Posterior cingulate gyrus (tissue), 11 donors: Measurements from ENCODE around the gene OPCML.

Source experiments
- DNase-seq, 10 donors: peaks; one replicate each; pipeline versions ENCODE4 v3.0.0 to v3.0.0-alpha.2; 2020 to 2021; ENCODE audit warnings: mixed read lengths in 3 of 10
- intact Hi-C: fragments of 100-400 bp; cut with DNase I; formaldehyde crosslinking; loops from one replicate; pipeline ENCODE4 v1.15.1; 2023

OPCML gene

DNA sequence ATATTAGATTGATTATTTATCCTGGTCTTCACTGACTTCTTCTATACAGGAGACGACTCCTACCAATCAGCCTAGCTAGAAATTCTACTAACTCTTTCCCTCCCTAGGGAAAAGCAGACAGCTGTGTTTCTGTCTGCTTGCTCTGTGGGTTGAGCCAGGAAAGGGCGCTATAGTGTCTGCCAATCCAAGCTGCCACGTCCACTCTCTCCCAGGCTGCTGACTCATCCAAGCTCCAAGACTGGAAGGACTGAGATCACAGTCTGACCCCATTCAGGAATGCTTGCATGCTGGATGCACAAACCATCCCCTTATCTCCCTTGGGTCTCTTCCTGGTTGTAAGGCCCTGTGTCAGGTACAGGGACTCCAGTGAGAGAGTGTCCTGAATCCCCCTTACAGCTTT lies 955.6 kb downstream of the OPCML start:
- intact Hi-C loops, result no loop called here
- DNase-seq, result no peak

DNA sequence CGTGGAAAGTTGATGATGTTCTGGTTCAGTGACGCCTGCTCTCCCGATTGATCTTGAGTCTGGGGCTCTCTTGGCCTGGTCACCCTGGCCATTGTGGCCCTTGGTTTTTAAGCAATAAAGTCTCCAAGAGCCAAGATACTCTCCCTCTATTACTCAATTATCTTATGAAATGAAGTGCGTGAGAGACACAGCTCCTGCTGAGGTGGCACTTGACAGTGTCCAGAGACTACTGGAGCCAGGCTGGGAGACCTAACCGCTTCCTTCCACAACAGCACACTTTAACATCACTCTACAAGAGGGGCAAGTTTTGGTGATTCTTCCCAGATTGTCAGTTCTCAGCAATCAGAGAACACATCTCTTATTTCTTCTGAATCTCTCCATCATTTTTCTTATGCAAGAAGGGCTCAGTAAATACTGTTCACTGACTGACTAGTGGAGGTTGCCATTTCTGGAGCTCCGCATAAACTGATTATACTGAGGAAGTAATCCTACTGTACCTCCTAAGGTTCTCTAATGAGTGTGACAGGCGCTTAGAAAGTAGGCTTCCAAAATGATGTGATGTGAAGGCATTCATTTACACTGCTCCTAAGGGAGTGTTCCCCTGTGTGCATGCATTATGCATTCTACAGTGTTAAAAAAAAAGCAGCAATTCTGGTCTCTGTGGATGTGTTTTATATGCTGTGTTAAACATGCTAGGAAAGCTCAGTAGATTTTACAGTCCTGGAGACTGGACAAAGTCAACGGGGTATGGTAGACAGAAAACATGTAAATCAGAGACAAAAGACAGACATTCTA lies 968.0 kb downstream of the OPCML start:
- intact Hi-C loops, result no loop called here
- DNase-seq, result no peak

DNA sequence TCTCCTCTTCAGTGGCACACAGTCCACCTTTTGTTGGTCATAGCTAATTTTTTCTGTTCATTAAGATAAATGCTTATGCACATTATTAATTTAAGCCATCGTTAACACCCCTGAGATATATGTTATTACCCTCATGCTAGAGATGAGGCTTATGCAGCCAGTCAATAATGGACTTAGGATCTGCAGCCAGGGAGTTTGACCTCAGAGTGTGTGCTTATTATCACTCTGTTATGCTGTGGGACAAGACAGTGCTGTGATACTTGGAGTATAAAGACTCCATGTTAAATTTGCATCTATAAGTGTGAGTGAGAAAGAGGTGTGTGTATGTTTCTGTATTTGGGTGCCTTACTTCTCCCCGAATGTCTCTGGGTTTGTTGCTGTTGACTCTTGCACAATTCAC lies 969.3 kb downstream of the OPCML start:
- no peak for DNase-seq
- intact Hi-C loops, result no loop called here

DNA sequence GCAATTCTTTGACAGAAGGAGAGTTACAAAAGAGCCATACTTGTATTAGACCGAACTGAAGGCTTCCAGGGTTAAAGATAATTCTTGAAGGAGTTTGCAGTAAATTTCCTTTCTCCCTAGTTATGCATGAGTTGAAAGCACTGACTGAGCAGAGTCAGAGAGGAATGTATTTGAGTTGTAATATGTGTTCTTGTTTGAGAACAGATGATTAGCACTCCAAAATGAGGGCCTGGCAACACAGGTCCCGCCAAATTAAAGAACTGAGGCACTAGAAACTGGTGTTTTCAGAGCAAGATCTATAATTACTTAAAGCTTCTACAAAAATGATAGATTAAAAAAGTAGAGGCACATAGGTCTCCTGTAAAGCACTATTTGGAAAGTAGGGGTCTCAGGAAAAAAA lies 970.4 kb downstream of the OPCML start:
- intact Hi-C loops, result no loop called here

DNA sequence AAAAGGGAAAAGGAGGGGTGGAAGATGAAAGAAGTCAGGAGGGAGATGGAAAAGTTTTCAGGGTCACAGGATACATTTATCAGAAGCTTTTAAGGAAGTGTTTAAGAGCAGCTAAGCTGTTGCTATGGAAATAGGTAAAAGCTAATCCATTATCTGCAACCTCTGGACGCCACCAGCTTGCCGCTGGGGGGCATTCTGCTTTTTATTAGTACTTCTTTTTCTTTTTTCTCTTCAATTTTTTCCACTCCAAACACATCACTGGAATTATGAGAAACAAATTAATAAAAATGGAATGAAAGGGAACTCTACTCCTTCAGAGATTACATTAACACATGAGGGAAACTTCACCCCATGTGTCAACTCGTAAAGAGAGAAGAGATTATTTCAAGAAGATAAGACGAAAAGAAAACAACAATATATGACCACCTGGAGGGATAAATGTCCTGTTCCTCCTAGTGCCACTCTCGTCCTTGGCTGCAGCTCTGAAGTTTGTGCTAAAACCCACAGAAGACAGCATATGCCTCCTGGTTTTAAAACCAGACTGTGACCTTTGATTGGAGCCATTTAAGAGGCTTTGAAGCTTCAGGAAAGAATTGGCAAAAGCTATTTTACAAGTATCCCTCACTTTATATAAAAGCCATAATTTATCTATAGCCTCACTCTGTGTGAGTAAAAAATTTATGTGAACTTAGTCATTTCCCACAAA lies 972.8 kb downstream of the OPCML start:
- intact Hi-C loops, result no loop called here
- no peak for DNase-seq

More for the DNA sequence above, 970.4 kb downstream of the OPCML start:
- no peak for DNase-seq

DNA sequence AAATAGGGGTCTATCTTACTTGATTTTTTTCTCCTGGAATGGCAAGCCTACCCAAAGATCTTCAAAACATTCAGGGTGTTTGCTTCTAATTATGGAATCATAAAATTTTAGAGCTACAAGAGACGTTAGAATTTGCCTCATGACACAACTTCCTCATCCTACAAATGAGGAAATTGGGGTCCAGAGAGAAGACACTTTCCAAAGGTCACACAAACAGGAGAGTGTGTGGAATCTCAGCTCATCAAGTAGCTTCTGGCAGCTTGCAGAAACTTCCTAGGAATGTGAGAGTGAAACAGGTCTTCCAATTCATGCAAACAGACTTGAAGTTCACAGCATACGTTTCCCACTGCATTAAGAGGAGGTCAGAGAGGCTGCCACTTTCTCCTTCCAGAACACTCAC lies 976.0 kb downstream of the OPCML start:
- no peak for DNase-seq
- intact Hi-C loops, result no loop called here

DNA sequence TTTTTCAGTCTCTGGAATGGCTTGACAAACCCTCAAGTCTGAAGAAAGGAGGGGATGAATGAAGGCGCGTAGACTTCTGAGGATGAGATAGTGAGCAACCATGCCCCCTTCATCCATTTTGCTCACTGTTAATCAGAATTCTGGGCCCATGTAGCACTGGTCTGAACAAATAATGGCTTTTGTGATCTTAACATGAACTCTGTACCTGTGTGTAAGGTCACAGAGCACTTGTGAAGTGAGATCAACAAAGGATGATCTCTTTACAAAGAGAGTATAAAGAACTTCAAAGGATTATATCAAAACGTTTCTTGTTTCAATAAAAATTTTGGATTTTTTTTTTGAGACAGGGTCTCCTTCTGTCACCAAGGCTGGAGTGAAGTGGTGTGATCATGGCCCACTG lies 976.7 kb downstream of the OPCML start:
- intact Hi-C loops, result no loop called here
- no peak for DNase-seq

DNA sequence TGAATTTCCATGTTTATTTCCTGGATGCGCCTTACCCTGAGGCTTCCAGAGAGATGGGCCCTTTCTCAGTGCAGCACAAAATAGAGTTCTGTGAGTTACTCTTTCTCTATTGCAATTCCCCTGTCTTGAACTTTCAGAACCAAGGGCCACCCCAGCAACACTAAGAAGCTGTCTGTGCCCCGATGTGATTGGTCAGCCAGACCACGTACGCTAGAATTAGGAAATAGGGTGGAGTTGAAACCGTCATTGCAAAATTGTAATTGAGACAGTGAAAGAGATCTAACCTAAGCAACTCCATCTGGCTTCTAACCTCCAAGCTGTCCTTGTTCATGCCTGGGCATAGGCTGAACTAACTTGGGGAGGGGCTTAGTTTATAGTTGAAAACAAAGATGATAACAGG lies 981.3 kb downstream of the OPCML start:
- intact Hi-C loops, result no loop called here

DNA sequence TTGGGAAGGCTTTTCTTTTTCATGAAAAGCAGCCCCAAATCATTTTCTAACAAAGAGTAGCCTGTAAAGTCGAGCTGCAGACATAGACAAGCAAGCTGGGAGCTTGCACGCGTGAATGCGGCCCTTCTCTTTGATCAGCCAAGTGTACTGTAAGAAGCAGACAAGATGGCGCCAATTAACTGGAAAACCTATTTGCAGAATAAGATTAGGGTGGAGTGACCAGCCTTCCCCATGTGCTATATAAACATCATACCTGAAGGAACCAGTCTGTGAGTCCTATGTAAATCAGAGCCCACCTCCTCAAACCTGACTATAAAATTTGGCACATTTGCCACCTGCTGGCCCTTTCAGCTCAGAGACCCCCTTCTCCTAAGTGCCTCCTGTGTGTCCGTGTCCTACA lies 982.7 kb downstream of the OPCML start:
- intact Hi-C loops, result no loop called here
- DNase-seq, result no peak

More for the DNA sequence above, 981.3 kb downstream of the OPCML start:
- no peak for DNase-seq

DNA sequence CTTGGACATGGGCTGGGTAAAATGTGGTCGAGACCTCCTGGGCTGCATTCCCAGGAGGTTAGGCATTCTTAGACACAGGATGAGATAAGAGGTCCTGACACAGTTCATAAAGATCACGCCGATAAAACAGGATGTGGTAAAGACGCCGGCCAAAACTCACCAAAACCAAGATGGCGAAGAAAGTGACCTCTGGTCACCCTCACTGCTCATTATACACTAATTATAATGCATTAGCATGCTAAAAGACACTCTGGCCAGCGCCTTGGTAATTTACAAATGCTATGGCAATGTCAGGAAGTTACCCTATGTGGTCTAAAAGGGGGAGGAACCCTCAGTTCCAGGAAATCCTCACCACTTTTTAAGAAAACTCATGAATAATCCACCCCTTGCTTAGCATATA lies 983.3 kb downstream of the OPCML start:
- DNase-seq, result no peak
- intact Hi-C loops, result no loop called here

DNA sequence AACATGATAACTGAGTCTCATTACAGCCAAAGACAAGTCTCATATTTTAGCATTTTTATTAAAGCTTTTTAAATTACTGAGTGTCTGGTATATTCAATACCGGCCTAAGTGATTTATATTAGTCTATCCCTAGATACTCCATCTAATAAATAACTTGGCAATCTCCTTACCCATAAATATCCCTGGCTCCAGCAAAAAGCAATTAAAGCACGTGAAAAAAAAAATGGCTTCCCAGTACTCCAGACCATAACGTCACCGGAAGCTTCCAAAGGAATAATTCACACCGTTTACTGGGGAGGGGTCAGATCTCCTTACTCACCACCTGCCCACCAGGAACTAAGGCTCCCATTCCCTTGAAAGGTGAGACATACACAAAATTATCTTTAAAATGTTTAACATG lies 988.3 kb downstream of the OPCML start:
- no peak for DNase-seq
- intact Hi-C loops, result no loop called here

DNA sequence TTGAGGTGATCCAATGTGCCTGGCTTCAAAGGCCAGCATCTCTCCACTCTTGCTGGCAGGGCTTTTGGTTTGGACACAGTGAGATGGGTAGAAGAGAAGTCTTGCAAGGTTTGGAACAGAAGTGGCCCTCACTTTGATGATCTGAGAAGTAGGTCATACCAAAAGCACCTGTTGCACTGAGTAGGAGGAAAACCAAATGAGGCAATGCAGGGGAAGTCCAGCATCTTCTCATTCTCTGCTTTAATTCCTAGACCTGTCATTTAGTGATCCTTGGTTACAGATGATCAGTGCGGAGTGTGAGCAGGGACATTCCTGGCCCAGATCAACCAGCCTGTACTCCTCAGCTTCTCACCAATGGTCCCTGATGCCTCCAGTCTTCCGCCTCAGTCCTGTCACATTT lies 990.5 kb downstream of the OPCML start:
- DNase-seq, result no peak
- intact Hi-C loops, result no loop called here

DNA sequence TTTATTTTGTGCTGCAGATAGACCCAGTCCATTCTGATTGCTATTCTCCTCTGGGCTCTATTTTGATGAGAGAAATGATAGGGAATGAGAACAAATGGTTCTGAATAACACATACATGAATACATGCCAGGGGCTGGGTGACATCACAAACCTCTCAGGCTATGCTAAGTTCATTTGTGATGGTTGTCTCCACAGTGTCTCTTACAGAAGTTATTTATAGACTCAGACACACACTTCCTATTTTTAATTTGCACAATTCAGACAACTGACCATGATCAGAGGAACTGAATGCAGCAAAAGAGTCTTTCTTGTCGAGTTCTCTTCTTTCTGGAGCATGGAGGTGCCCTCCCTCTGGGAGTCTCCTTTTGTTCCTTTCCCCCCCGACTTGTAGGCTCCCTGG lies 991.7 kb downstream of the OPCML start:
- DNase-seq, result no peak
- intact Hi-C loops, result no loop called here

DNA sequence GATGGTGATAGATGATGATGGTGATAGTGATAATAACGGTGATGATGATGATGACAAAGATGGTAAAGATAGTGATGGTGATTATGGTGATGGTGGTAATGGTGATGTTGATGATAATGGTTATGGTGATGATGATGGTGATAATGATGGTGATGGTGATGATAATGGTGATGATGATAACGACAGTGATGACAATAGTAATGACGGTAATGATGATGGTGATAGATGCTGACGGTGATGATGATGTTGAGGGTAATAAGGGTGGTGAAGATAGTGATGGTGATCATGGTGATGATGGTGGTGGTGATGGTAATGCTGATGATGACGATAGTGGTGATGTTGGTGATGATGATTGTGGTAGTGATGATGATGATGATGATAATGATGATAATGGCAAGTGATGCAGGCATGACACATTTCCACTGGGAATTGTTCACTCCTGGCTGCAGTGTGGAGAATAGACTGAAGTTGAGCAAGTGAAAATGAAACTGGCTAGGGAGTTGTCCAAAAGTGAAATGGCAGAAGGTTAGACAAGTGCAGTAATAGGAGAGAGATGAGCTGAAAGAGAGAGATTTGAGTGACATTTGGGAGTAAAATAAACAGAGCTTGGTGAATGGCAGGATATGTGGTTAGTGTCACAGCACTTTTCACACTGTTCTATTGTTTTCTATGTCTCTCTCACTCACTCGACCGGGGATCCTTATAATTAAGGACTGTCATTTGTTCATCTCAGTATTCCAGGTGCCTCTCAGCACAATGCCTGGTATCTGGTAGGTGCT lies 992.5 kb downstream of the OPCML start:
- DNase-seq, result no peak
- intact Hi-C loops, result no loop called here

DNA sequence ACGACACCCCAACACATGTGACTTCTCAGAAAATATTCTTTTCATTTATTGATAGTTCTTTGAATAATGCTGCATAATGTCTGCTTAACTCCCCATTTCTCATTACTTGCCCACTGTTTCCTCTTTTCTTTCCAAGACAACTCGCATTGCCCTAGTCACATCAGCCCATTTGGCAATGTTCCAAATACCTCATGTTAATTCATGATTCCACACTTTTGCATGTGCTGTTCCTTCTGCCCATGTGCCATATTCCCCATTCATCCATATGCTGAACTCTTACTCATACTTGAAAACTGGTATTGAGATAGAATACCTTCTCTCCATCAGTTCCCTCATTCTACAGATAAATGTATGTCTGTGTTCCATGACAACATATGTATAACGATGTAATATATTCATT lies 993.7 kb downstream of the OPCML start:
- DNase-seq, result no peak
- intact Hi-C loops, result no loop called here

DNA sequence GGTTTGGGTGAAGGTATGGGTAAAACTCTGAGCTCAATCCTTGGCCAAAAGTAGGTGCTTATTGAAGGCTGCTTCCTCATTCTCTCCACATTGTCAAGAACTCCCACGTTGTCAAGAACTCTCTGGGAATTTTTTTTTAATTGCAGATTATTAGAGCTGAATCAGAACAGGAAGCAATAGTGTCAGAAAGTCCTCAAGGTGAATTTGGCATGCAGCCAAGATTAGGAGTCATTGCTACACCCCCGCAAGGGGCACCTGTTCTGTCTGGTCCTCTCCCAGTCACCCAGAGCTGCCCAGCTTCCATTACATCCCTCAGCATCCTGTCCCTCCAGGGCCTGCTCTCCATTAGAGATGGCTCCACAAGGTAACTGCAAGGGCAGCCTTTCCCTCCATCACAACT lies 996.5 kb downstream of the OPCML start:
- no peak for DNase-seq
- intact Hi-C loops, result no loop called here

DNA sequence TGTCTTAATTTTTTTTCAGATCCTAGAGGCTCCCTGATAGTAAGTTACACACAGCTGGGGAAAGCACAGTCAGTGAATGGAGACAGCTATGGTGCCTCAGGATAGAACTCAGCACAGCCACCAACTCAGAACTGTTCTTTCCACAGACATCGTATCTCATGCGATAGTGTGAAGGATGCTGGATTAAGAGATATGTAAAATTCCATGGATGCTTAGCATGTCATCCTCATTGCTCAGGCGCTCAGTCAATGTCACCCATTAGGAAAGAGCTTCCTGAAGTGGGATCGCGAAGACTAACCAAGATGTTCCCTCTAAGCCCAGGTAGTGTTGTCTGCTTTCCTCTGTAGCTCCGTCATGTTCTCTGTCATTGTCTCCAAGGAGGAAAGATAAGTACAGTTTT lies 1000.4 kb downstream of the OPCML start:
- no peak for DNase-seq
- intact Hi-C loops, result no loop called here

DNA sequence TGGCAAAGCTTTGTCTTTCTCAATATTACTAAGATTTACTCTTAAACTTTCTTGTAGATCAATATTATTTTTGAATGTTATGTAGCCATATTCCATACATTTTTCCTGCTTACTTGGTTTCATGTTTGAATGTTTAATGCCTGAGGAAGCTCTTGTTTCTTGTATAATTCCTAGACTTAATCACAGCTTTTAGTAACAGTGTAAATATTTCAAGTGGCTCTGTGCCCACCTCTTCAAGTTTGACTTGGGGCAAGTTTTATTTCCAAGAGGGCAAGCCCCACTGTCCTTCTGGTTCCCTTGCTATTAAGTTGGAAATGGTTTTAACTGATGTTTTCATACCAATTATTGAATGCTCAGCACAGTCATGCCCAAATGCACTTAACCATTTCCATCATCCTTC lies 1004.1 kb downstream of the OPCML start:
- no peak for DNase-seq
- intact Hi-C loops, result no loop called here

DNA sequence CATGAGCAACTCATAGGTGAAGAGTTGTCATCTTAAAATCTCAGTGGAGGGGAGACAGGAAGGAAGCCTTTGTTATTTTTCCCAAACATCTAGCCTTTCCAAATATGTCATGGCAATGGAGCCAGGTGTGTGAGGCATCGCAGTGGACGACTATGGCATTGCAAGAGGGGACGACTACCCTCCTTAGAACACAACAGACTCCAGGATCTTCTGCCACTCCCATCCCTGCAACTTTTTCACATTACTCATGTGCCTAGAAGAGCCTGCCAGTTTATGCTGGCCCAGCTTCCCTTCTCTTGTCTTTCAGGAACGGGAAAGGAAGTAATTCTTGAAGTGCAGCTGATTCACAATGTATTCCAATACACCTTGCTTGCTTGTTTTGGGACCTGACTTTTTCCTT lies 1008.4 kb downstream of the OPCML start:
- DNase-seq, result no peak
- intact Hi-C loops, result no loop called here

DNA sequence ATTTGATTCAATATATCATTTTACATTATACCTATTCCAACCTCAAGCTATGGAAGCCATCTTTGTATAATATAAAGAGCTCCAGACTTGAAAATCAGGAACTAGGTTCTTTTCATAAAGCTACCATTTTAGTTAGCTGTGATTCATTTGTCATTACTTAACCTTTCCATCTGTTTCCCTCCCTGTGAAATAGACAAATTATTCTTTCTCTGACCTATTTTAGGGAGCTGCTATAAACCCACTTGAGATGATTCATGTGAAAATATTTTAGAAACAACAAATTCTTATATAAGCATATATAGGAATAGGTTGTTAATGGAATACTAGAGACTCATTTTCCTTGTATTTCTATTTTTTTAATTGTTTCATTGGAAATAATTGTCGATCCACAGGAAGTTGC lies 1012.1 kb downstream of the OPCML start:
- DNase-seq, result no peak
- intact Hi-C loops, result no loop called here

DNA sequence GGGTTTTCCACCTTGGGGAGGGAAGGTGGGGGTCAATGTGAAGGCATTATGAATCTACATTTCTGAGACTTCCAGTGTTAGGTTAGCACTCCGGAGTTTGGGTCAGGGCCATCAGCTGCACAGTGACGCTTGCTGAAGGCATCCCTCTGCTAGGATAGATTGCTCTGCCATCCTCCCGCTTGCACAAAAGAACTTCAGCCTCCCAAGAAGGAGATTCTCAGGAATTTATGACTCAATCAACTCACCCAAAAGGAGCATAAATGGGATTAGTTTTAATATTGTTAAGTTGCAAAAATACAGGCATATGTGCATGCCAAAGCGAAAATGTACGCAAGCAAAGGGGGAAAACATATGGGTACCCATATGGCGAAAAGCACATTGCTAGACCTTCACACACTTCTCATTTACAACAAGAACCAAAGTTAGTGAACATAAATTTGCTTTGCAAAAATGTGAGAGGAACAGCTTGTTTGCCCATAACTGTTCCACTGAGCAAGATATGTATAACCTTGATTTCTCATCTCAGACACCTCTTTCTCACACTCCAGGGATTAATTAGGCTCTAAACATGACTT lies 1013.0 kb downstream of the OPCML start:
- peak in 2 of 10 donors; percentile 42 to 69 for DNase-seq
- intact Hi-C loops, result no loop called here
